Activated naive CD8-positive, alpha-beta T cell treated with anti-CD3 and anti-CD28 coated beads, Interleukin-2, amount 10 ng/mL, durations not matched to agents 7 days and 5 days (primary cell): ENCODE data around the gene GPA33. TPM values are rescaled to one million over a fixed set of nuclear protein-coding genes. Genes with fewer than 3 reads are reported as not detected.

Experiments used
- ATAC-seq: fragments of 150-1000 bp; cut with Tn5 transposase; one replicate; pipeline ENCODE4 v1.10.0; 2021; ENCODE audit warnings: low read depth, moderate library complexity
- POLR2A ChIA-PET: fragments of 350-600 bp; sonication (Branson Sonifier 250); formaldehyde crosslinking; loops from one replicate; lab custom pipeline; 2021; ENCODE audit warnings: antibody characterized with exemption; lab: Charles Lee
- DNase-seq: peaks from one replicate; pipeline ENCODE4 v3.0.0; 2021
- H3K27ac Mint-ChIP-seq: one replicate; pipeline ENCODE4 v1.8.0; 2022; ENCODE audit warnings: mild to moderate bottlenecking, mixed read lengths
- H3K27me3 Mint-ChIP-seq: one replicate; pipeline ENCODE4 v1.8.0; 2022; ENCODE audit warnings: mild to moderate bottlenecking, moderate library complexity, mixed read lengths
- H3K36me3 Mint-ChIP-seq: one replicate; pipeline ENCODE4 v1.8.0; 2021; ENCODE audit warnings: mild to moderate bottlenecking, mixed read lengths
- H3K4me1 Mint-ChIP-seq: one replicate; pipeline ENCODE4 v1.8.0; 2021; ENCODE audit warnings: mixed read lengths
- H3K4me3 Mint-ChIP-seq: one replicate; pipeline ENCODE4 v1.8.0; 2022; ENCODE audit warnings: mild to moderate bottlenecking, moderate library complexity, mixed read lengths
- H3K9me3 Mint-ChIP-seq: one replicate; pipeline ENCODE4 v1.8.0; 2021; ENCODE audit warnings: mixed read lengths
- total RNA-seq, 2 experiments: library from RNA; stranded (reverse); gene quantifications; one replicate each; pipeline ENCODE4 v1.2.3, GENCODE V29; 2021

Gene GPA33
- total RNA-seq, 2 experiments from 2014 or later = 3.0 TPM

DNA sequence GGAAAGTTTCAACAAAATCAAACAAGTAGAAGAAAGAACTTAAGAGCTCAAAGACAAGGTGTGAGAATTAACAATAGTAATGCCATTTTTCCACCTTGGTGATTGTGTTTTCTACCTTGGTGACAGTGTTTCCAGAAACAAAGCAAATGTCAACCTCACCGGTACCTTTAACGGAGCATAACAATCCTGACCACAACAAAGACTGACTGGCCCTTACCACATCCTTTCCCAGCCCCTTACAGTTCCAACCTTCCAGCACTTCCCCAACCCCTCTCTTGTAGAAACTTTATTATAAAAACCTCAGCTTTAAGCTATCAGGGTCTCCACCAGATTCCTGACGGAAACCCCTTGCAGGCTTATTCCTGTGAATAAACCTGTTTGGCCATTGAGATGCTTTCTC is 20.4 kb upstream of the GPA33 start:
- peaks cover 2% of the 10 kb centered on the region for H3K9me3 Mint-ChIP-seq
- DNase-seq (no peak), ATAC-seq (peak; percentile 79)
- peak overlapping the region; percentile 71 for H3K27ac Mint-ChIP-seq
- peaks cover 2% of the 10 kb centered on the region for H3K36me3 Mint-ChIP-seq
- POLR2A ChIA-PET = interaction anchor here (1.0 kb wide), 1 partner anchor 109 kb away, joined by 5 read pairs; the partner anchor contains the start of gene POU2F1
- peak overlapping the region; percentile 53 for H3K4me3 Mint-ChIP-seq
- peaks cover 32% of the 10 kb centered on the region for H3K4me1 Mint-ChIP-seq
- H3K27me3 Mint-ChIP-seq = peaks cover 11% of the 10 kb centered on the region

DNA sequence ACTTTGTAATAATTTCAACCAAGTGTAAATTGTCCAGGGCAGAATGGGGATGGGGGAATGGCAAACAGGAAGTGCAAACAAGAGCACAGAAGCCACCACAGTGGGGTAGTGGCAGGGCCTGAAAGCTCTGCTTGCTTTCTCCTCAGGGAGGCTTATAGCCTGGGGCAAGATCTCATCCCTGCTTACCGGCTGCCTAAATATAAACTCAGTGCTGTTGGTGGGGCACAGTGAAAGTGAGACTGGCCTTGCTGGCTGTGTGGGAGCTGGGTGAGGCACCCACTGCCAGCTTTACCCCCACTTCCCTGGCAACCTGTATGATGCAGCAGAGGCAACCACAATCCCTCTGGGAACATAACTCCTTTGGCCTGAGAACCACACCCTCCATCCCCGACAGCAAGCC is 18.9 kb upstream of the GPA33 start:
- Mint-ChIP-seq H3K27me3 (peaks cover 4% of the 10 kb centered on the region), H3K36me3 (peaks cover 2% of the 10 kb centered on the region), H3K4me3 (peak overlapping the region; percentile 22), H3K27ac (peak overlapping the region; percentile 74), H3K4me1 (peaks cover 44% of the 10 kb centered on the region), H3K9me3 (peaks cover 2% of the 10 kb centered on the region)
- ATAC-seq (peak; percentile 26), DNase-seq (no peak)
- POLR2A ChIA-PET = interaction anchor here (1.3 to 1.4 kb wide), 2 partner anchors 9 to 111 kb away, joined by 3 to 6 read pairs; partner anchors contain the start of gene POU2F1

DNA sequence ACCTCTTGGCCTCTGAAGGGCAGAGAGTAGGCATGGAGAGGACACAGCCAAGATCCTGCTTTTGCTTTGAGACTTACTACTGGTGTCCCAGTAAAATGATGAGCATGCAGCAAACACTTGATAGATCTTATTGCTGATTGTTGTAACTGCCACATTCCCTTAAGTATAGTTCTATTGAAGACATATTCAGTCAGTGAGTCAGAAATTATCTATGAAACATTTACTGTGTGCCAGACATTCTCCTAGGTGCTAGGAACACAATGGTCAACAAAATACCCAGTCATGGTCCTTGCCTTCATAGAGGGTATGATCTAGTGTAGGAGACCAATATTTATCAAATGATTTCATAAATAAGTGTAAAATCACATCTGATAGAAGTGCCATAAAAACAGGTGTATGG is 17.3 kb upstream of the GPA33 start:
- ATAC-seq (no peak), DNase-seq (no peak)
- H3K27ac Mint-ChIP-seq = no peak overlapping the region
- peaks cover 2% of the 10 kb centered on the region for H3K9me3 Mint-ChIP-seq
- peaks cover 2% of the 10 kb centered on the region for H3K27me3 Mint-ChIP-seq
- no peak overlapping the region for H3K4me3 Mint-ChIP-seq
- POLR2A ChIA-PET = no interaction called here
- peaks cover 47% of the 10 kb centered on the region for H3K4me1 Mint-ChIP-seq
- peaks cover 2% of the 10 kb centered on the region for H3K36me3 Mint-ChIP-seq

DNA sequence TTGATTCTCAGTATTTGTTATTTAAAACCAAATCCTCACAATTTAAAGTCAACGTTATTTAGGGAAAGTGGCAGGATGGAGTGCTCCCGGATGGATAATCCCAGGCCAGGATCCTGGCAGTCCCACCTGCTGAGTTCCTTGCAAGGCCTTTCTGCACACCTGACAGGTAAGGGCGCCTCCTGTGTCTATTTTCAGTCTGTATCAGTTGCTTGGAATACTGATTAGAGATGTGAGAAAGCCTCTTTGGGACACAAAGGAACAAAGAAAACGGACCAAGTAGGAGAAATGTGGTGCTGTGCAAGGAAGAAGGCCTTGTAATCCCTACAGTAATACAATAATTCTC is 15.9 kb upstream of the GPA33 start:
- POLR2A ChIA-PET = no interaction called here
- H3K9me3 Mint-ChIP-seq = peaks cover 2% of the 10 kb centered on the region
- no peak overlapping the region for H3K27ac Mint-ChIP-seq
- H3K27me3 Mint-ChIP-seq = no peaks in the 10 kb centered on the region
- H3K4me3 Mint-ChIP-seq = no peak overlapping the region
- peaks cover 2% of the 10 kb centered on the region for H3K36me3 Mint-ChIP-seq
- ATAC-seq = no peak
- H3K4me1 Mint-ChIP-seq = peaks cover 45% of the 10 kb centered on the region
- no peak for DNase-seq

DNA sequence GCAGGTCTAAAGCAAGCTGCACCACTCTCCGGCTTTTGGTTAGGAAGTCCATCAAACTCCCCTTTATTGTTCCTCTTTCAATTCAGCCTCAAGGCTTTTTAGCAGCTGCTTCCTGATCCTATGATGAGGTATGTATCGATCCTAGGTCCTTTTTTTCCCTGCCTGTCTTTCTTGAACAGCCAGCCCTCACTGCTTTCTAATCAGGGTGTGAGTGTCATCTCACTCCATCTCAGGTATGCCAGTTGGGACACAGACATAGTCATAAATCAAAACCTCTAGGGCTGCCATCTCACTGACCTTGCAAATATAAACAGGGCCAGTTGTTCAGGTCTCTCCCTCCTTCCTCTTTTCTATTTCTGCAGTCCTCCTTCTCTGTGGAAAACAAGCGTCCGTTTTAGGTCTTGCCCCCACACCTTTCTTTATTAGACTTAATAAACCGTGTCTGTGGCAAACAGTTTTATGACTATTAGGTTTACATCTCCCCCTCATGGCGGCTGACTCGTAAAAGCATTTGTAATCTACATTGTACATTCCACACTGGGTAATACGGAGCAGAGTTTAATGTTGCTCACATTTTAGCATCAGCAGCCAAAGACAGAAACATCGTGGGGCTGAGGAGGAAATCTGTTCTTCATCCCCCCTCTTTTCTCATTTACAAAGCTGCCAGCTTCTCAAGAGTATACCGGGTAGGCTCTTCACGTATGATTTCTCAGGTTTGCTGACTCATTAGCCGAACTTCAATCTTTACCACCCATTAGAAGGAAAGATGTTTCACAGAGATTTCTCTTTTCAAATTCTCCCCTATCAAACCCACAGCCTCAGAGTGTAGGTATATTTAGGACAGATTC is 15.3 kb upstream of the GPA33 start:
- H3K27me3 Mint-ChIP-seq = no peaks in the 10 kb centered on the region
- H3K36me3 Mint-ChIP-seq = peaks cover 2% of the 10 kb centered on the region
- ATAC-seq (no peak), DNase-seq (no peak)
- POLR2A ChIA-PET = no interaction called here
- H3K27ac Mint-ChIP-seq = peak overlapping the region; percentile 27
- peaks cover 39% of the 10 kb centered on the region for H3K4me1 Mint-ChIP-seq
- peaks cover 2% of the 10 kb centered on the region for H3K9me3 Mint-ChIP-seq
- H3K4me3 Mint-ChIP-seq = no peak overlapping the region

DNA sequence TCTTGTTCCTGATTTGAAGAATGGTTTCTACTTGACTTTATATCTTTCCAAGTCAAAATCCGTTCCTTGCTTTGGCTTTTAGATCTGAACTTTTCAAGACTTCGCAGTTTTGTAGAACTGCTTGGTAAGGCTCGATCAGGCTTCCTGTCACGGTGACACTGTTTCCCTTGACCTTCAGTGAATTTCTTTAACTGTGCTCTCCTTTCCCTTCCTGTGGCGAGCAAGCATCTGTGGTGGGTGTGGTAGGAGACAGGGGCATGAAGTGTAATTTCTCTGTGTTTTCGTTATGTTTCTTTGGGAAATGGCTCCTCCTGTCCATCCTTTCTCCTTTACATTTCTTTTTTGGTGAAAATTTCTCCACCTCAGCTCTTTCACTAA is 14.1 kb upstream of the GPA33 start:
- DNase-seq (no peak), ATAC-seq (peak; percentile 69)
- POLR2A ChIA-PET = interaction anchor here (0.8 kb wide), 1 partner anchor 106 kb away, joined by 3 read pairs; no protein-coding TSS in a partner anchor
- Mint-ChIP-seq H3K27me3 (peaks cover 4% of the 10 kb centered on the region), H3K9me3 (no peaks in the 10 kb centered on the region), H3K4me3 (peak overlapping the region; percentile 34), H3K36me3 (no peaks in the 10 kb centered on the region), H3K4me1 (peaks cover 27% of the 10 kb centered on the region), H3K27ac (peak overlapping the region; percentile 31)

DNA sequence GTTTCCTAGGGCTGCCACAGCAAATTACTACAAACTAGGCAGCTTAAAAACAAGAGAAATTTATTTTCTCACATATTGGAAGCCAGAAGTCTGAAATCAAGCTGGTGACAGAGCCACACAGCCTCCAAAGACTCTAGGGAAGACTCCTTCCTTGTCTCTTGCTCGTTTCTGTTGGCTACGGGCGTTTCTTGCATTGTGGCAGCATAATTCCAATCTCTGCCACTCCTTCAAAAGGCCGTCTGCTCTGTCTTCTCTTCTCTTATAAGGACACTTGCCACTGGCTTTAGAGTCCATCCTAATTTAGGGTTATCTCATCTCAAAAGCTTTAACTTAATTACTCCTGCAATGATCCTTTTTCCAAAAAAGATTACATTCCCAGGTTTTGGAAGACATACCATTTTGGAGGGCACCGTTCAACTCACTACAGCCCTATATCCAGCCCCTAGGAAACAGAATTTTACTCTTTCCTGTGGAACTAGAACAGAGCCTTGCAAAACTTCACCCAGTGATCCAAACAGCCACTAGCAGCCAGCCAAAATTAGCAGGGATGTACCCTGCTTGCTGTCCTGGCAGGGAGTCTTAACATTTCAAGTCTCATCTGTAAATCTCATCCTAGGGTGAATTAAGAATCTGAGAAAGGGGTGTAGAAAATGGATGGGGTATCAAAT is 12.9 kb upstream of the GPA33 start:
- Mint-ChIP-seq H3K9me3 (no peaks in the 10 kb centered on the region), H3K27ac (no peak overlapping the region), H3K36me3 (no peaks in the 10 kb centered on the region), H3K4me3 (no peak overlapping the region), H3K27me3 (peaks cover 4% of the 10 kb centered on the region), H3K4me1 (peaks cover 18% of the 10 kb centered on the region)
- ATAC-seq (no peak), DNase-seq (no peak)
- POLR2A ChIA-PET = no interaction called here

DNA sequence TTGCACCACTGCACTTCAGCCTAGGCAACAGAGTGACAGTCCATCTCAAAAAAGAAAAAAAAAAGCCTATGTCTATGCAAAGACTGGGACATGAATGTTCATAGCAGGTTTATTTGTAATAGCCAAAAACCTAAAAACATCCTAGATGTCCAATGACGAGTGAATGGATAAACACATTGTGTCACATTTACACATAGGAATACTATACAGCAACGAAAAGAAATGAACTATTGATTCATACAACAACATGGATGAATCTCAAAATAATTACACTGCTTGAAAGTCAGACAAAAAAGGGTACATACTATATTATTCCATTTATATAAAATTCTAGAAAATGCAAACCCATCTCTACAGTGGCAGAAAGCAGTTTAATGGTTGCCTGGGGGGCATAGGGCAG is 11.6 kb upstream of the GPA33 start:
- no peak for DNase-seq

DNA sequence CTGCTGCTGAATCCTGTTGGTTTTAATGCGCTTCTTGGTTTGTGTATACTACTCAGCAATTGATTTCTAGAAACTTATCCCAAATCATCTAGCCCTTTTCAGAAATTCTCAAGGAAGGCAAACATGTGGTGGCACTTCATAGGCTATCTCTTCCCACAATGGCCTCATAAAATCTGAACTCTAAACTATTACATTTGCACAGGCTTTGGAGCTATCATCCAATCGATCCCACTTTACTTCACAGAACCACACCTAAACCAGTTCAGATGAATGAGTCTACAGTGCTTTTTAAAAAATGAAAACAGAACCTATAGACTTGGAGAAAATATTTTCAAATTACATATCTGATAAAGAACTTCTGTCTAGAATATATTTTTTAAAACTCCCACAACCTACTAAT is 10.6 kb upstream of the GPA33 start:
- H3K36me3 Mint-ChIP-seq = no peaks in the 10 kb centered on the region
- DNase-seq = no peak
- no peak overlapping the region for H3K27ac Mint-ChIP-seq
- H3K4me1 Mint-ChIP-seq = peaks cover 15% of the 10 kb centered on the region
- no peak for ATAC-seq
- H3K9me3 Mint-ChIP-seq = no peaks in the 10 kb centered on the region
- no peak overlapping the region for H3K4me3 Mint-ChIP-seq
- peaks cover 4% of the 10 kb centered on the region for H3K27me3 Mint-ChIP-seq
- POLR2A ChIA-PET = no interaction called here

More for the DNA sequence above, 11.6 kb upstream of the GPA33 start:
- Mint-ChIP-seq H3K27me3 (peaks cover 4% of the 10 kb centered on the region), H3K9me3 (no peaks in the 10 kb centered on the region), H3K4me1 (peaks cover 18% of the 10 kb centered on the region), H3K27ac (no peak overlapping the region), H3K4me3 (no peak overlapping the region), H3K36me3 (no peaks in the 10 kb centered on the region)
- ATAC-seq = no peak
- POLR2A ChIA-PET = no interaction called here

DNA sequence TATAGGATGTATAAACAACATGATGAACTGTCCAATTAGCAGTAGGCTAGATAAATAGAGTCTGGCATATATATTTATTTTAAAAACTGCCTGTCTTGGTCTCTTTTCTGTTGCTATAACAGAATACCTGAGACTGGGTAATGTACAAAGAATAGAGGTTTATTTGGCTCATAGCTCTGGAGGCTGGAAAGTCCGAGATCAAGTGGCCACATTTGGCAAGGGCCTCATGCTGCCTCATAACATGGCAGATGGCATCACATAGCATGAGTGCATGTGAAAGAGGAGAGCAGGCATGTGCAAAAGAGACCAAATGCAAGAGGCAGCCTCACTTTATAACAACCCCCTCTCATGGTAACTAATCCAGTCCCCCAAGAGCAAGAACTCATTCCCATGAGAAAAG is 9.7 kb upstream of the GPA33 start:
- H3K27ac Mint-ChIP-seq = no peak overlapping the region
- H3K4me3 Mint-ChIP-seq = no peak overlapping the region
- H3K36me3 Mint-ChIP-seq = peaks cover 2% of the 10 kb centered on the region
- DNase-seq (no peak), ATAC-seq (no peak)
- POLR2A ChIA-PET = no interaction called here
- peaks cover 13% of the 10 kb centered on the region for H3K4me1 Mint-ChIP-seq
- peaks cover 7% of the 10 kb centered on the region for H3K27me3 Mint-ChIP-seq
- H3K9me3 Mint-ChIP-seq = no peaks in the 10 kb centered on the region

DNA sequence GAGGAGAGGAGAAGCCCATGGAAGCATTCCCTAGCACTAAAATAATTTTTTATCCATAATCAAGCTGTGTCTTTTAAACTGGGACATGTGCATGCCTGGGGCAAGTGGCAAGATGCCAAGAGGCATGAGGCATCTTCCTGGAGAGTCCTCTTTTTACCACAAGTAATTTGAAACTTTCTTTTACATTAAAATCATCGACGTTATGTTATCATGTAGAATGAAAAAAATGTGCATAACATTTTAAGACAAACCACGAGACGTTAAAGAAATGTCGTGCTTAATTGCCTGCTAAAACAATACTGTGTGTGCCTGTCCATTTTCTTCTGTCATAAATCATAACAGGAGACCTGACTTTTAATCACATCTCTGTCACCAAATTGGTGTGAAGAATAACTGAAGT is 5.2 kb upstream of the GPA33 start:
- ATAC-seq = no peak

DNA sequence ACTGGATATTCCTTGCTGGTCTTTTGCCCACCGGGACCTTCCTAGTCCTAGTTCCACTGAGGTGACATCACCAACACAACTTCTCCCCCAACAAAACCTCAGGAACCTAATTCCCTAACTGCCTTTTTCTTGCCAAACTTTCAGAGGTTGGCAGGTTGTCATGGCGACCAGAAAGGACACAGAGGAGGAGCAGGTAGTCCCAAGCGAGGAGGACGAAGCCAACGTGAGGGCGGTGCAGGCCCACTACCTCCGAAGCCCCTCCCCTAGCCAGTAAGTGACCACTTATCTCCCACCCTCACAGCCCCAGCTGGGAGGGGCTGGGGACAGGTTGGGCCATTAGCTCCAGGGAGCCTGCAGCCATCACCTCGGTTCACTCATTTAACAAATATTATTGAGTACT is 4.5 kb upstream of the GPA33 start:
- Mint-ChIP-seq H3K4me3 (no peak overlapping the region), H3K9me3 (no peaks in the 10 kb centered on the region), H3K27me3 (peaks cover 5% of the 10 kb centered on the region), H3K4me1 (peaks cover 9% of the 10 kb centered on the region), H3K36me3 (peaks cover 7% of the 10 kb centered on the region), H3K27ac (no peak overlapping the region)
- DNase-seq (no peak), ATAC-seq (no peak)
- POLR2A ChIA-PET = no interaction called here

More for the DNA sequence above, 5.2 kb upstream of the GPA33 start:
- Mint-ChIP-seq H3K4me3 (no peak overlapping the region), H3K4me1 (peaks cover 6% of the 10 kb centered on the region), H3K9me3 (no peaks in the 10 kb centered on the region), H3K27me3 (peaks cover 7% of the 10 kb centered on the region), H3K36me3 (peaks cover 5% of the 10 kb centered on the region), H3K27ac (no peak overlapping the region)
- no peak for DNase-seq
- POLR2A ChIA-PET = no interaction called here

DNA sequence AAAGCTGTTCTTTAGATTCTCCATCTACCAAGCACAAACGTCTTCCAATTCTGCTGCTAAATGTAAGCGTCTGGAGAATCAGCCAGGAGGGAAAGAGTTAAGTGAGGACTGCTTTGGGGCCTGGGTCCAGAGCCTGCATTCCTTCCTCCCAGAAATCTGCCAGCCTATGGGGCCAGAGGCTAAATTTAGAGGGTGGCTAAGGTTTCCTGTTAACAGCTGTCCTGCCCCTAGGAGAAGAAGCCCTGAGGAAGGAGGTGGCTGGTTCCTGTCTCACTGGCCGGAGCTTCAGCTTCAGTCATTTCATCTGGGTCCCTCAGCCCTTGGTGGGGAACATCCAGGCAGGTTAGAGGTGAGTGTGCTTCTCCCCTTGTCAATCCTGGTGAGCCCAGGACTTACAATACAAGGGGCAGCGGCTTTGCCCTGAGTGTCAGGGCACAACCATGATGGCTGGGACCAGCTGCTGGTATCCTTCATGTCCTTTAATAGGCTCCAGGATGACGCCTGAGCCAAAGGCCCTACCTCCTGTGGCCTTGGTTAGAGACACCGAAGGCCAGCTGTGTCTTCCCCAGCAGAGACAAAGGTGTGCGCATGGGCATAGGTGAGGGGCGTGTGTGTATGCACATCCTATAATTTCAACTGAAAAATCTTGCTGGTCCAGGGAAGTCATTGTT is 3.8 kb upstream of the GPA33 start, which contains the start of gene STYXL2:
Gene STYXL2, plus strand, starts transcription at position 230 of the 671 bp plus-strand sequence. CDS start 775 bp downstream, outside the sequence.
- H3K36me3 Mint-ChIP-seq = peaks cover 7% of the 10 kb centered on the region
- H3K9me3 Mint-ChIP-seq = no peaks in the 10 kb centered on the region
- no peak within 1 kb of the TSS for H3K4me3 Mint-ChIP-seq
- POLR2A ChIA-PET = no interaction called here
- no peak for ATAC-seq
- H3K27me3 Mint-ChIP-seq = peaks cover 2% of the 10 kb centered on the region
- H3K4me1 Mint-ChIP-seq = peaks cover 11% of the 10 kb centered on the region
- no peak within 1 kb of the TSS for H3K27ac Mint-ChIP-seq
- no peak for DNase-seq
